ENCODE data around the gene ITPR2. TPM values are rescaled to one million over a fixed set of nuclear protein-coding genes. Genes with fewer than 3 reads are reported as not detected.

The ITPR2 gene
- total RNA-seq, 3 donors from 2014 or later (not counting 1 experiment from before 2014, with no cell fraction given): 59.1 to 70.7 (median 68.2) TPM

DNA sequence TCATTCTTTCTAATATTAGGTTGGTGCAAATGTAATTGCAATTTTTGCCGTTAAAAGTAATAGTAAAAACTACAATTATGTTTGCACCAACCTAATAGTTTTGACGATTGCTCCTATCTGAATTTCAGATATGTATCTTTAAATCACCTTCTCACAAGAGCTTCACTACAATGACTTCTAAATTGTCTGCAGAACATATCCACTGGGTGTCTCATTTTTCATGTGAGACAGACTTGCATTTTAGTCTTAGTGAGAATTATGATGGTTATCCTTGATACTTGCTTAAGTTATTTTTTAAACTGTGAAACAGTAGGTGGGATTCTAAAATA is 84.6 kb downstream of the ITPR2 start:
- no peak overlapping the region for H3K27ac ChIP-seq (ENCODE audit: low read length)
- Mint-ChIP-seq H3K9me3 (no peaks in the 10 kb centered on the region), H3K4me3 (peak overlapping the region; percentile 77), H3K27me3 (ENCODE audit: low read depth in 2 of 2) (no peaks in the 10 kb centered on the region), H3K4me1 (peaks cover 67 to 73% of the 10 kb centered on the region in 2 donors), H3K36me3 (no peaks in the 10 kb centered on the region), H3K27ac (peak overlapping the region; percentile 74 to 75)
- no peak overlapping the region for H3K4me3 ChIP-seq (ENCODE audit: low read length)
- H3K9me3 ChIP-seq (ENCODE audit: control insufficient read depth, insufficient read depth, low read length): no peaks in the 10 kb centered on the region
- peak in 2 of 3 donors; percentile 2 to 10 for ATAC-seq
- DNase-seq: no peak
- TF ChIP-seq, protein P1, sequence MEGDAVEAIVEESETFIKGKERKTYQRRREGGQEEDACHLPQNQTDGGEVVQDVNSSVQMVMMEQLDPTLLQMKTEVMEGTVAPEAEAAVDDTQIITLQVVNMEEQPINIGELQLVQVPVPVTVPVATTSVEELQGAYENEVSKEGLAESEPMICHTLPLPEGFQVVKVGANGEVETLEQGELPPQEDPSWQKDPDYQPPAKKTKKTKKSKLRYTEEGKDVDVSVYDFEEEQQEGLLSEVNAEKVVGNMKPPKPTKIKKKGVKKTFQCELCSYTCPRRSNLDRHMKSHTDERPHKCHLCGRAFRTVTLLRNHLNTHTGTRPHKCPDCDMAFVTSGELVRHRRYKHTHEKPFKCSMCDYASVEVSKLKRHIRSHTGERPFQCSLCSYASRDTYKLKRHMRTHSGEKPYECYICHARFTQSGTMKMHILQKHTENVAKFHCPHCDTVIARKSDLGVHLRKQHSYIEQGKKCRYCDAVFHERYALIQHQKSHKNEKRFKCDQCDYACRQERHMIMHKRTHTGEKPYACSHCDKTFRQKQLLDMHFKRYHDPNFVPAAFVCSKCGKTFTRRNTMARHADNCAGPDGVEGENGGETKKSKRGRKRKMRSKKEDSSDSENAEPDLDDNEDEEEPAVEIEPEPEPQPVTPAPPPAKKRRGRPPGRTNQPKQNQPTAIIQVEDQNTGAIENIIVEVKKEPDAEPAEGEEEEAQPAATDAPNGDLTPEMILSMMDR (IDR thresholded peaks at IDR 0.05): no peak
- peaks cover 4% of the 10 kb centered on the region for H3K4me1 ChIP-seq (ENCODE audit: control insufficient read depth, insufficient read depth, low read length)
- intact Hi-C loops (cut with micrococcal nuclease): no loop called here
- no peaks in the 10 kb centered on the region for H3K27me3 ChIP-seq (ENCODE audit: control insufficient read depth, insufficient read depth, low read length)
- 70% methylated on average over 1 of the region's 2 CpGs for WGBS (ENCODE audit: insufficient coverage)
- H3K36me3 ChIP-seq (ENCODE audit: control insufficient read depth, insufficient read depth, low read length): no peaks in the 10 kb centered on the region

DNA sequence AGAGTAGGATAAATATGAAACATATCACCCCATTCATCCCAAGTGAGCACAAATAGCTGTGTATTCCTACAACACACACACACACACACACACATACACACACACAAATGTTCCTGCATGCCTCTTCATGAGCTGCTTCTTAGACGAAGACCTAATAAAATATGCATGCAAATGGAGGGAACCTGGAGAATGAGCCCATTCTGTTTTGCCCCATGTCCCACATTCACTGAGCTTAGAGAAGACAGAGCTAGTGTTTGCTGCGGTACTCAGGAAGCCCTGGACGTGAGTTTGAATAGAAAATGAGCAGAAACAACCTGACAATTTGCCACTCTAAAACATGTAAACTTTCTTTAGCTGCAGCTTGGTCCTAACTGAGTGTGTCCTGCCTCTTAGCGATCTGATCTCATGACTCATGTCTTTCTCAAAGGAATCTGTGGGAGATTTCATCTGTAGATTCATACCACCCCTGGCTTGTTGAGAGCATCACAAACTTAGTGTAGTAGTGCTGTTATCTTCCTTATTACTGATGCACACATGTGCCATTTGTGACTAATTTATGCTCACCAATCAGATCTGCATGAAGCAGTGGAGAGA is 86.8 kb downstream of the ITPR2 start:
- no peaks in the 10 kb centered on the region for H3K27me3 ChIP-seq (ENCODE audit: control insufficient read depth, insufficient read depth, low read length)
- H3K36me3 Mint-ChIP-seq: no peaks in the 10 kb centered on the region
- 77% methylated on average over 4 of the region's 4 CpGs for WGBS (ENCODE audit: insufficient coverage)
- H3K4me3 Mint-ChIP-seq: no peak overlapping the region
- TF ChIP-seq, protein P1 (IDR thresholded peaks at IDR 0.05): no peak
- peaks cover 4% of the 10 kb centered on the region for H3K4me1 ChIP-seq (ENCODE audit: control insufficient read depth, insufficient read depth, low read length)
- no peaks in the 10 kb centered on the region for H3K36me3 ChIP-seq (ENCODE audit: control insufficient read depth, insufficient read depth, low read length)
- no peaks in the 10 kb centered on the region for H3K27me3 Mint-ChIP-seq (ENCODE audit: low read depth in 2 of 2)
- H3K9me3 ChIP-seq (ENCODE audit: control insufficient read depth, insufficient read depth, low read length): no peaks in the 10 kb centered on the region
- intact Hi-C loops (cut with micrococcal nuclease): no loop called here
- no peak overlapping the region for H3K27ac ChIP-seq (ENCODE audit: low read length)
- H3K27ac Mint-ChIP-seq: no peak overlapping the region
- no peaks in the 10 kb centered on the region for H3K9me3 Mint-ChIP-seq
- DNase-seq (no peak), ATAC-seq (no peak)
- H3K4me1 Mint-ChIP-seq: peaks cover 63 to 69% of the 10 kb centered on the region in 2 donors
- no peak overlapping the region for H3K4me3 ChIP-seq (ENCODE audit: low read length)

DNA sequence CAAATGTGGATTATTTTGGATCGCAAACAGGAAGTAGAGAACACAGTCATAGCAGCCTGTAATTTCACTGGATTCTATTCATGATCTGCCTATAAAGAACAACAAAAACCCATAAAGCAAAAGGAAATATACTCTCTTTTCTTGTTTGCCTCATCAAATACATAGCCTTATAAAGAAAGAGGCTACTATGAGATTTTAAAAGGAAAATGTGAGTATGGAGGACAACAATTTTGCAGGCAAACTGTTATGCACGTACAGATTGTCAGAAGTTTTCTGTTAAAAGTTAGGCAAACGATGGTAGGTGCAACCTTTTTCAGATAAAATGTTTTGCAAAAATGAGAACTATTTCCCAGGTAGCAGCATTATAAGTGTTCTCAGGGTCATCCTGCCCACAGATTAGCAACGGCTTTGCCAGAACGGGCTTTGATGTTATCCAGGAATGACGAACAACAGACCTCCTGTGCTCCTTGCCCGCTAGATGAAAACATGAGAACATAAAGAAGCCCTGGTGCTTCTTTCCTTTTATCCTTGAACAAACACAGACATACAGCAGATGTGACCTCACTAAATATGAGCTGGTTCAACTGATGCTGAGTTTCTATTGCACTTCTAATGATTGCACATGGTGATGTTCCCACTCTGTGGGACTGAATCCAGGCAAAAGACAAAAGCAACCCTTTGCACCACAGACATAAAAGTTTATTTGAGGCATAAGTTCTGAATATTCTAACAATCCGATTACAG is 88.1 kb downstream of the ITPR2 start:
- no peak overlapping the region for H3K27ac Mint-ChIP-seq
- DNase-seq (no peak), ATAC-seq (no peak)
- H3K27me3 ChIP-seq (ENCODE audit: control insufficient read depth, insufficient read depth, low read length): no peaks in the 10 kb centered on the region
- H3K27ac ChIP-seq (ENCODE audit: low read length): no peak overlapping the region
- no peaks in the 10 kb centered on the region for H3K36me3 ChIP-seq (ENCODE audit: control insufficient read depth, insufficient read depth, low read length)
- no peaks in the 10 kb centered on the region for H3K9me3 ChIP-seq (ENCODE audit: control insufficient read depth, insufficient read depth, low read length)
- intact Hi-C loops (cut with micrococcal nuclease): no loop called here
- no peak overlapping the region for H3K4me3 Mint-ChIP-seq
- TF ChIP-seq, protein P1 (IDR thresholded peaks at IDR 0.05): no peak
- peaks cover 57 to 64% of the 10 kb centered on the region in 2 donors for H3K4me1 Mint-ChIP-seq
- H3K4me1 ChIP-seq (ENCODE audit: control insufficient read depth, insufficient read depth, low read length): peaks cover 4% of the 10 kb centered on the region
- no peaks in the 10 kb centered on the region for H3K27me3 Mint-ChIP-seq (ENCODE audit: low read depth in 2 of 2)
- no peak overlapping the region for H3K4me3 ChIP-seq (ENCODE audit: low read length)
- WGBS (ENCODE audit: insufficient coverage): 94% methylated on average over 8 of the region's 8 CpGs
- no peaks in the 10 kb centered on the region for H3K36me3 Mint-ChIP-seq
- H3K9me3 Mint-ChIP-seq: no peaks in the 10 kb centered on the region
